Uterus (tissue), 2 donors: ENCODE results near the gene CPE.
A peak's percentile ranks its signal among the peaks of the same experiment; 100 is the strongest.

Experiments used
- POLR2A ChIP-seq, 2 donors: fragments of 450-650 bp; IDR thresholded peaks; one replicate each; pipeline ENCODE4 v1.6.1; 2016; ENCODE audit warnings: antibody characterized with exemption in 2 of 2, mild to moderate bottlenecking in 1 of 2, moderate library complexity in 1 of 2
- TF ChIP-seq, protein P1 (sequence below), 4 experiments: fragments of 200-600 bp in 2 of 4; fragments of 450-650 bp in 2 of 4; sonication (generic) in 2 of 4; IDR thresholded peaks; one replicate each; pipeline ENCODE4 v1.5.1; 2016 to 2019; ENCODE audit warnings: antibody characterized with exemption in 4 of 4, mild to moderate bottlenecking in 2 of 4, moderate library complexity in 1 of 4

- TF ChIP-seq, protein P1, sequence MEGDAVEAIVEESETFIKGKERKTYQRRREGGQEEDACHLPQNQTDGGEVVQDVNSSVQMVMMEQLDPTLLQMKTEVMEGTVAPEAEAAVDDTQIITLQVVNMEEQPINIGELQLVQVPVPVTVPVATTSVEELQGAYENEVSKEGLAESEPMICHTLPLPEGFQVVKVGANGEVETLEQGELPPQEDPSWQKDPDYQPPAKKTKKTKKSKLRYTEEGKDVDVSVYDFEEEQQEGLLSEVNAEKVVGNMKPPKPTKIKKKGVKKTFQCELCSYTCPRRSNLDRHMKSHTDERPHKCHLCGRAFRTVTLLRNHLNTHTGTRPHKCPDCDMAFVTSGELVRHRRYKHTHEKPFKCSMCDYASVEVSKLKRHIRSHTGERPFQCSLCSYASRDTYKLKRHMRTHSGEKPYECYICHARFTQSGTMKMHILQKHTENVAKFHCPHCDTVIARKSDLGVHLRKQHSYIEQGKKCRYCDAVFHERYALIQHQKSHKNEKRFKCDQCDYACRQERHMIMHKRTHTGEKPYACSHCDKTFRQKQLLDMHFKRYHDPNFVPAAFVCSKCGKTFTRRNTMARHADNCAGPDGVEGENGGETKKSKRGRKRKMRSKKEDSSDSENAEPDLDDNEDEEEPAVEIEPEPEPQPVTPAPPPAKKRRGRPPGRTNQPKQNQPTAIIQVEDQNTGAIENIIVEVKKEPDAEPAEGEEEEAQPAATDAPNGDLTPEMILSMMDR (IDR thresholded peaks at IDR 0.05) = peak; percentile 62 to 78 (median 72)
- TF ChIP-seq POLR2A (IDR thresholded peaks at IDR 0.05) = no peak
These were observed 86.1 kb downstream of the CPE start for GRCh38 chr4:165464813-165465381.
